HepG2 (cell line): ENCODE results near the gene ARHGAP12. TPM values are rescaled to one million over a fixed set of nuclear protein-coding genes. Genes with fewer than 3 reads are reported as not detected.
A peak's percentile ranks its signal among the peaks of the same experiment; 100 is the strongest.

Experiments
- CHD4 ChIP-seq: fragments of 200-600 bp; sonication (generic); IDR thresholded peaks from 2 replicates; pipeline ENCODE4 v1.7.0; 2017; ENCODE audit warnings: mild to moderate bottlenecking, low read length, borderline replicate concordance
- GATAD2A ChIP-seq: IDR thresholded peaks from 2 replicates; pipeline ENCODE4 v1.6.1; 2016
- KLF11 ChIP-seq: IDR thresholded peaks from 2 replicates; pipeline ENCODE4 v1.6.1; 2016; ENCODE audit warnings: missing compliant biosample characterization
- MED1 ChIP-seq: sonication (generic); formaldehyde crosslinking; IDR thresholded peaks from 2 replicates; pipeline ENCODE4 v1.4.0; 2020; ENCODE audit warnings: missing genetic modification reagents
- NFE2 ChIP-seq: sonication (generic); formaldehyde crosslinking; IDR thresholded peaks from 2 replicates; pipeline ENCODE4 v1.4.0; 2020; ENCODE audit warnings: missing genetic modification reagents
- SALL1 ChIP-seq: sonication (generic); formaldehyde crosslinking; IDR thresholded peaks from 2 replicates; pipeline ENCODE4 v1.8.0; 2022; ENCODE audit warnings: mild to moderate bottlenecking, missing genetic modification reagents
- ZNF331 ChIP-seq: sonication (generic); formaldehyde crosslinking; IDR thresholded peaks from 2 replicates; pipeline ENCODE4 v1.4.0; 2020; ENCODE audit warnings: missing genetic modification reagents
- ZNF607 ChIP-seq: sonication (generic); formaldehyde crosslinking; IDR thresholded peaks from 2 replicates; pipeline ENCODE4 v1.5.1; 2020; ENCODE audit warnings: missing genetic modification reagents, mild to moderate bottlenecking, borderline replicate concordance
- ZNF792 ChIP-seq: IDR thresholded peaks from 2 replicates; pipeline ENCODE4 v1.6.1; 2016
- polyA plus RNA-seq, 8 experiments: library from polyadenylated mRNA; depleted of rRNA in 3 of 8; stranded (reverse) in 7 of 8; unstranded in 1 of 8; fragments of >200 nt; fragmentation: Illumina TruSeq in 4 of 8; extraction: Trizol in 4 of 8; gene quantifications; 2 replicates each; pipeline versions ENCODE4 v1.2.1 to v1.2.3, GENCODE V29; 2011 to 2016; ENCODE audit warnings: low read depth in 4 of 8, missing spikeins in 1 of 8, mixed read lengths in 1 of 8; ENCODE audit not compliant: insufficient read depth in 1 of 8
- total RNA-seq, 5 experiments: library from RNA; depleted of rRNA; stranded (reverse); fragments of >200 nt; fragmentation: Illumina TruSeq; extraction: Trizol; gene quantifications; 2 replicates each; pipeline ENCODE4 v1.2.3, GENCODE V29; 2016; ENCODE audit warnings: low read depth in 1 of 5
- TF ChIP-seq, protein P1 (sequence below), 2 experiments: sonication (generic) in 1 of 2; formaldehyde crosslinking in 1 of 2; IDR thresholded peaks; 2 replicates each; pipeline versions ENCODE4 v1.6.1 to v1.9.0; 2014 to 2022; ENCODE audit warnings: antibody characterized with exemption in 1 of 2, borderline replicate concordance in 1 of 2, inconsistent platforms in 1 of 2, low read depth in 1 of 2, missing genetic modification reagents in 1 of 2
- TF ChIP-seq, protein P2 (sequence below): sonication (generic); formaldehyde crosslinking; conservative IDR thresholded peaks from 2 replicates; pipeline ENCODE4 v1.8.0; 2022; ENCODE audit warnings: missing genetic modification reagents
- TF ChIP-seq, protein P3 (sequence below): IDR thresholded peaks from 2 replicates; pipeline ENCODE4 v1.4.0; 2020; ENCODE audit warnings: mild to moderate bottlenecking, missing genetic modification reagents
- TF ChIP-seq, protein P4 (sequence below): sonication (generic); formaldehyde crosslinking; IDR thresholded peaks from 2 replicates; pipeline ENCODE4 v1.4.0; 2020; ENCODE audit warnings: missing genetic modification reagents

Gene ARHGAP12
- total and polyA plus RNA-seq, 2 of the 13 experiments (the other 11 are each of a cell fraction or from before 2014, with no cell fraction given): 25.0 to 54.6 TPM

DNA sequence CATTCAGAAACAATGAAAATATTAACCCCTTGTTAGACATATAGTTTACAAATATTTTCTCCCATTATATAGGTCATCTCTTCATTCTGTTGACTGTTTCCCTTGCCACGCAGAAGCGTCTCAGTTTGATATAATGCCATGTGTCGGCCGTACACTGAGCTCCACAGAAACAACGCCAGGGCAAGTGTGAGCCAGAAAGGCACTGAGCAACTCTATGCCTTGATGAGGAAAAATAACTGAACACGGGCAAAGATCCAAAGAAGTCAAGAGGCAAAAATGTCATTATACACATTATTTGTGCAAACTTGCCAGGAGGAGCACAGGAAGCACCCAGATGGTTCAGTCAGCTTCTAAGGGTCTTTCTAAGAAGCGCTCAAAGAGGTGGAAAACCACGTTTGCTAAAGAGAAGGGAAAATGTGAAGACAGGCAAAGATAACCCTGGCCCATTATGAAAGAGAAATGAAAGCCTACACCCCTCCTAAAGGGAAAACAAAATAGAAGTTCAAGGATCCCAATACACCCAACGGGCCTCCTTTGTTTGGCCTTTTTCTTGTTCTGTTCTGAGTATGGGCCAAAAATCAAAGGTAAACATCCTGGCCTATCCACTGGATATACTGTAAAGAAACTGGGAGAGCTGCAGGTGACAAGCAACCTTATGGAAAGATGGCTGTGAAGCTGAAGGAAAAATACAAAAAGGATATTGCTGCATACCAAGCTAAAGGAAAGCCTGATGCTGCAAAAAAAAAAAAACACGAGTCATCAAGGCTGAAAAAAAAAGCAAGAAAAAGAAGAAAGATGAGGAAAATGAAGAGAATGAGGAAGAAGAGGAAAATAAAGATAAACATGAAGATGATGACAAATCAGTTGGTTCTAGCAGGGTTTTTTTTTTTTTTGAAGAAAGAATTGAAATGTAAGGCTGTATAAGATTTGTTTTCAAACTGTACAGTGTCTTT, 15.5 kb downstream of the ARHGAP12 start (continued):
- TF ChIP-seq, protein P1, sequence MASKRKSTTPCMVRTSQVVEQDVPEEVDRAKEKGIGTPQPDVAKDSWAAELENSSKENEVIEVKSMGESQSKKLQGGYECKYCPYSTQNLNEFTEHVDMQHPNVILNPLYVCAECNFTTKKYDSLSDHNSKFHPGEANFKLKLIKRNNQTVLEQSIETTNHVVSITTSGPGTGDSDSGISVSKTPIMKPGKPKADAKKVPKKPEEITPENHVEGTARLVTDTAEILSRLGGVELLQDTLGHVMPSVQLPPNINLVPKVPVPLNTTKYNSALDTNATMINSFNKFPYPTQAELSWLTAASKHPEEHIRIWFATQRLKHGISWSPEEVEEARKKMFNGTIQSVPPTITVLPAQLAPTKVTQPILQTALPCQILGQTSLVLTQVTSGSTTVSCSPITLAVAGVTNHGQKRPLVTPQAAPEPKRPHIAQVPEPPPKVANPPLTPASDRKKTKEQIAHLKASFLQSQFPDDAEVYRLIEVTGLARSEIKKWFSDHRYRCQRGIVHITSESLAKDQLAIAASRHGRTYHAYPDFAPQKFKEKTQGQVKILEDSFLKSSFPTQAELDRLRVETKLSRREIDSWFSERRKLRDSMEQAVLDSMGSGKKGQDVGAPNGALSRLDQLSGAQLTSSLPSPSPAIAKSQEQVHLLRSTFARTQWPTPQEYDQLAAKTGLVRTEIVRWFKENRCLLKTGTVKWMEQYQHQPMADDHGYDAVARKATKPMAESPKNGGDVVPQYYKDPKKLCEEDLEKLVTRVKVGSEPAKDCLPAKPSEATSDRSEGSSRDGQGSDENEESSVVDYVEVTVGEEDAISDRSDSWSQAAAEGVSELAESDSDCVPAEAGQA (IDR thresholded peaks at IDR 0.05; ENCODE audit: low read depth): no peak
- TF ChIP-seq, protein P1 (CRISPR knock-in tag; IDR thresholded peaks at IDR 0.05; ENCODE audit: borderline replicate concordance): no peak
- TF ChIP-seq, protein P2, sequence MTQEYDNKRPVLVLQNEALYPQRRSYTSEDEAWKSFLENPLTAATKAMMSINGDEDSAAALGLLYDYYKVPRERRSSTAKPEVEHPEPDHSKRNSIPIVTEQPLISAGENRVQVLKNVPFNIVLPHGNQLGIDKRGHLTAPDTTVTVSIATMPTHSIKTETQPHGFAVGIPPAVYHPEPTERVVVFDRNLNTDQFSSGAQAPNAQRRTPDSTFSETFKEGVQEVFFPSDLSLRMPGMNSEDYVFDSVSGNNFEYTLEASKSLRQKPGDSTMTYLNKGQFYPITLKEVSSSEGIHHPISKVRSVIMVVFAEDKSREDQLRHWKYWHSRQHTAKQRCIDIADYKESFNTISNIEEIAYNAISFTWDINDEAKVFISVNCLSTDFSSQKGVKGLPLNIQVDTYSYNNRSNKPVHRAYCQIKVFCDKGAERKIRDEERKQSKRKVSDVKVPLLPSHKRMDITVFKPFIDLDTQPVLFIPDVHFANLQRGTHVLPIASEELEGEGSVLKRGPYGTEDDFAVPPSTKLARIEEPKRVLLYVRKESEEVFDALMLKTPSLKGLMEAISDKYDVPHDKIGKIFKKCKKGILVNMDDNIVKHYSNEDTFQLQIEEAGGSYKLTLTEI (CRISPR knock-in tag): no peak
- TF ChIP-seq SALL1 (CRISPR knock-in tag) (no peak), ZNF331 (no peak), MED1 (CRISPR knock-in tag) (0 out of 2 replicates have a peak, but pooled peaks have one; percentile 12), KLF11 (CRISPR knock-in tag) (no peak), ZNF607 (no peak), GATAD2A (no peak), CHD4 (no peak), NFE2 (CRISPR knock-in tag) (no peak), ZNF792 (CRISPR knock-in tag) (no peak)
- TF ChIP-seq, protein P3, sequence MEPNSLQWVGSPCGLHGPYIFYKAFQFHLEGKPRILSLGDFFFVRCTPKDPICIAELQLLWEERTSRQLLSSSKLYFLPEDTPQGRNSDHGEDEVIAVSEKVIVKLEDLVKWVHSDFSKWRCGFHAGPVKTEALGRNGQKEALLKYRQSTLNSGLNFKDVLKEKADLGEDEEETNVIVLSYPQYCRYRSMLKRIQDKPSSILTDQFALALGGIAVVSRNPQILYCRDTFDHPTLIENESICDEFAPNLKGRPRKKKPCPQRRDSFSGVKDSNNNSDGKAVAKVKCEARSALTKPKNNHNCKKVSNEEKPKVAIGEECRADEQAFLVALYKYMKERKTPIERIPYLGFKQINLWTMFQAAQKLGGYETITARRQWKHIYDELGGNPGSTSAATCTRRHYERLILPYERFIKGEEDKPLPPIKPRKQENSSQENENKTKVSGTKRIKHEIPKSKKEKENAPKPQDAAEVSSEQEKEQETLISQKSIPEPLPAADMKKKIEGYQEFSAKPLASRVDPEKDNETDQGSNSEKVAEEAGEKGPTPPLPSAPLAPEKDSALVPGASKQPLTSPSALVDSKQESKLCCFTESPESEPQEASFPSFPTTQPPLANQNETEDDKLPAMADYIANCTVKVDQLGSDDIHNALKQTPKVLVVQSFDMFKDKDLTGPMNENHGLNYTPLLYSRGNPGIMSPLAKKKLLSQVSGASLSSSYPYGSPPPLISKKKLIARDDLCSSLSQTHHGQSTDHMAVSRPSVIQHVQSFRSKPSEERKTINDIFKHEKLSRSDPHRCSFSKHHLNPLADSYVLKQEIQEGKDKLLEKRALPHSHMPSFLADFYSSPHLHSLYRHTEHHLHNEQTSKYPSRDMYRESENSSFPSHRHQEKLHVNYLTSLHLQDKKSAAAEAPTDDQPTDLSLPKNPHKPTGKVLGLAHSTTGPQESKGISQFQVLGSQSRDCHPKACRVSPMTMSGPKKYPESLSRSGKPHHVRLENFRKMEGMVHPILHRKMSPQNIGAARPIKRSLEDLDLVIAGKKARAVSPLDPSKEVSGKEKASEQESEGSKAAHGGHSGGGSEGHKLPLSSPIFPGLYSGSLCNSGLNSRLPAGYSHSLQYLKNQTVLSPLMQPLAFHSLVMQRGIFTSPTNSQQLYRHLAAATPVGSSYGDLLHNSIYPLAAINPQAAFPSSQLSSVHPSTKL (CRISPR knock-in tag): 0 out of 2 replicates have a peak, but pooled peaks have one; percentile 21
- TF ChIP-seq, protein P4, sequence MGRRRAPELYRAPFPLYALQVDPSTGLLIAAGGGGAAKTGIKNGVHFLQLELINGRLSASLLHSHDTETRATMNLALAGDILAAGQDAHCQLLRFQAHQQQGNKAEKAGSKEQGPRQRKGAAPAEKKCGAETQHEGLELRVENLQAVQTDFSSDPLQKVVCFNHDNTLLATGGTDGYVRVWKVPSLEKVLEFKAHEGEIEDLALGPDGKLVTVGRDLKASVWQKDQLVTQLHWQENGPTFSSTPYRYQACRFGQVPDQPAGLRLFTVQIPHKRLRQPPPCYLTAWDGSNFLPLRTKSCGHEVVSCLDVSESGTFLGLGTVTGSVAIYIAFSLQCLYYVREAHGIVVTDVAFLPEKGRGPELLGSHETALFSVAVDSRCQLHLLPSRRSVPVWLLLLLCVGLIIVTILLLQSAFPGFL (CRISPR knock-in tag): no peak
